SKM-1 (cell line): ENCODE data around the gene C1QTNF6.

Experiments used
- DNase-seq: peaks from one replicate; lab custom pipeline; 2025; ENCODE audit not compliant: unreplicated experiment; lab: John Stamatoyannopoulos, UW

Gene C1QTNF6

DNA sequence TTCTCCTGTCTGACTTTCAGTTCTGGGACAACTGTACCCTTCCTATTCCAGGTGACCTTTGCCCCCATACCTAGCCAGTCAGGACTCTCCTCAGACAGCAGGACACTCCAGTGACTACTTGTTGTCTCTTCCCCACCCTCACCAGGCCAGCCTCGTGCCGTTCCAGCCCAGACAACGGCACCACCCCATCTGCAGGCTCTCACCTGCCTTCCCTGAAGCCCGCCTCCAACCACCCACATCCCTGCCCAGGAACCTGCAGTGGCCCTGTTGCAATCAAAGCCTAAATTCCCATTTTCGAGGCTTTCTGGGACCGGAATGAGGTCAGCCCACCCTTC lies 42.0 kb downstream of the C1QTNF6 start:
- no peak for DNase-seq

DNA sequence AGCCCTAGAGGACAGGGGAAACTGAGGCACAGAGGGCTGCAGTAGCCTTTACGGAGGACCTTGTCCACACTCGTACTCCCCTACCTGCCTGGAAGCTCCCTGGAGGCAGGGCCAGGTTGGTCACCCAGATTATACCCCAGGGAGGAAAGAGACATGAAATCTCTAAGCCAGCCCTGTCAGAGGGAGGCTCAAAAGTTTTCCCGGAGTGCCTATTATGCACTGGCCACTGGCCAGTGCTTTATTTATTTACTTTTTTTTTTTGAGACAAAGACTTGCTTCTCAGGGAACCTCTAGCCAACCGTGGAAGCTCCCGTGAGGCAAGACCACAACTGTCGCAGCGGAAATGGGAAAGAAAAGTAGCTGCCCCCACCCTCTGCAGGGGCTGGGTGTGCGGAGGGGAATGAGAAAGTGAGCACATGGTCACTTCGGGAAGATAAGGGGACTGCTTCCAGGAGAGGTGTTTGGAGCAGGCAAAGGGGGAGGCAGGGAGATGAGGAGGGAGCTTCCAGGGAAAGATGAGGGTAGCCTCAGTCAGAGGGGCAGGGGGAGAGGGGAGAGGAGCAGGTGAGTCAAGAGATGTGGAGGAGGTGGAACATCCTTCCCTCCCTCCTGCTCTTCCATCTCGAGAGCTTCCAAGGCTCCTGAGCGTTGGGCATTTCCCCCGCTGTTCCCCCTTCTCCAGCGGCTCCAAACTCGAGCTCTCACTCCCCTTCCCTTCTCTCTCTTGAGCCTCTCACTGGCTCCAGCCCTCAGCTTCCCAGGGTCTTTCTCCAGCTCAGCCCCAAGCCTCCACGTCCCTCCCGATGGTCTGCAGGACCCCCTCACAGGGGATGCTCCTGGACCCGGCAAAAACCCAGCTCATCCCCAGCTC lies 42.6 kb downstream of the C1QTNF6 start:
- DNase-seq = no peak

DNA sequence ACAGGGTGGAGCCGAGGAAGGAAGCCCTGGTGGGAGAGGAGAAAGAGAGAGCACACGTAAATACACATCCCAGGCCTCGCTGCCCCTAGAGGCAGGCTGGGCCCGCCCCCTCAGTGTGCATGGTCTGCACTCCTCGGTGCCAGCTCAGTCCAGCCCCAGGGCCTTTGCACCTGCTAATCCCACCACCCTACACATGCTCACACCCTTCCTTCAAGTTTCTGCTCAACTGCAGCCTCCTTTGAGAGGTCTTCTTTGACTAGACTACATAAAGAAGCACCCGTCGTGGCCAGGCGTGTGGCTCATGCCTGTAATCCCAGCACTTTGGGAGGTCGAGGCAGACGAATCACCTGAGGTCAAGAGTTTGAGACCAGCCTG lies 43.9 kb downstream of the C1QTNF6 start:
- no peak for DNase-seq

DNA sequence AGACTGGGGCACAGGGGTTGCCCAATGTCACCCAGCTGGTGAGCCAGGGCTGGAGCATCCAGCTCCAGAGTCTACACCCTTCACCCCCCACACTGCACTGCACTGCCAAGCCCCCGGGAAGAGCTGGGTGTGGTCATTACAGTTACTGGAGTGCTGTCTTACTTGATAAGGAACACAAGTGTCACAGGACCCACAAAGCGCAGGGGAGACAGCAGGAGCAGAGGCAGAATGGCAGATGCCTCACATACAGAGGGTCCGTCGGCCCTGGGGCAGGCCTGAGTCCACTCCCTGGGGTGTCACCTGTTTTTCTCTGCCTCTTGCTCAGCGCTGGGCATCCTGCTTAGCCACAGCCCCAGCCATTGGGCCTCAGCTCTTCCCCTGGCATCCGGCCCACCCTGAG lies 46.1 kb downstream of the C1QTNF6 start:
- DNase-seq = no peak

DNA sequence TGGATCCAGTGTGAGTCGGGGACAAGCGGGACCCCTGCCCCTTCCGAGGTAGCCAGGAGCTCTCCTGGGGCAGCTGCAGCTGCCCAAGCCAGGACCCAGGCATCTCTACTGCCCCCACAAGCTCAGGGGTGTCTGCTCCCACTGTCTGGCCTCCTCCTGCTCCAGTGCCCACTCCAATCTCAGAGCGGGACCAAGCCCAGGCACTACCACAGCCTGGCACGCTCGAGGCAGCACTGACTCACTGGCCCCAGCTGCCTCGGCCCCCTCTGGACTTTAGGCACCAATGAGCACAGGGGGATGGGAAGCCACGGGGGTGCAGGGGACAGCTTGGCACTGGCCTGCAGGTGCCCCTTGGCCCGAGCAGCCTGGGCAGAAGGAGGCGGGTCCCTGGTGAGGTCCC lies 46.6 kb downstream of the C1QTNF6 start:
- DNase-seq = no peak

DNA sequence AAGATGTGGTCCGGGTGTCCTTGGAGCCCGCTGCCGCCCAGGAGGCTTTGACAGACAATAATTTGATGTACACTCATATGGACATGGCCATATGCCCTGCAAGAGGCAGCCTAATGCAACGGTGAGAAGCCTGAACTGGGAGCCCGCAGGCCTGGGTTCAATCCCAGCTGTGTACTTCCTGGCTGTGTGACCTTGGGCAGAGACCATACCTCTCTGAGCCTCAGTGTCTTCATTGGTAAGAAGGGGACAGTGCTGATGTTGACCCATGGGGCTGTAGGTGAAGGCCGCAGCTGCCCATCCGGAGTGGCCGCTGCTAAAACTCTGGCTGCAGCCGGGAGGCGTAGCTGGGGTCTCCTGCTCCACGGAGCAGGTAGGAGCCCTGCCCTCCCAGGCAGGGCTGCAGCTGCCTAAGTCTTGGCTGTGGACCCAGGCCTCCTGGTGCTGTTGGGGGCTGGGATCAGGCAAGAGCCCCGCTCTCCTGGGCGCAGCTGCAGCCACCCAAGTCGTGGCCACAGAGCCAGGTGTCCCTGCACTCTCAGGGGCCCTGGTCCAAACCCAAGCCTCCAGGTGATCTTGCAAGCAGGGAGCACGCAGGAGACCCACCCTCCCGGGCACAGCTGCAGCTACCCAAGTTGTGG lies 47.2 kb downstream of the C1QTNF6 start:
- no peak for DNase-seq

DNA sequence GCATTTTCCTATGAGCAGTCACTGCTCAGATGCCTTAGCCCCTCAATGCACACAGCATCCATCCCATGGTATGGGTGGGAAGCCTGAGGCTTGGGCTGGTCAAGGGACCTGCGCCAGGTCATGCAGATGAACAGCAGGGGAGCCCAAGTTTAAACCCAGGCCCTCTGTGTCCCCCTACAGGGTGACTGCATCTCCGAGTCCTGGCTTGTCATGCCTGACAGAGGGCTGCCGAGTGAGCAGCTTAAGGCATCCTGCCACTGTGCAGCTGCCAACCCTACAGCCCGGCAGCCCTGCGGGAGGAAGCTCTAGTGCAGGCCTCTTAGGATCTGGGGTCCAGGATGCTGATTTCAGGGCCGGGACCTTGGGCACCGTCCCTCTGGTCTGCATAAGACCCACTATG lies 48.3 kb downstream of the C1QTNF6 start:
- no peak for DNase-seq

DNA sequence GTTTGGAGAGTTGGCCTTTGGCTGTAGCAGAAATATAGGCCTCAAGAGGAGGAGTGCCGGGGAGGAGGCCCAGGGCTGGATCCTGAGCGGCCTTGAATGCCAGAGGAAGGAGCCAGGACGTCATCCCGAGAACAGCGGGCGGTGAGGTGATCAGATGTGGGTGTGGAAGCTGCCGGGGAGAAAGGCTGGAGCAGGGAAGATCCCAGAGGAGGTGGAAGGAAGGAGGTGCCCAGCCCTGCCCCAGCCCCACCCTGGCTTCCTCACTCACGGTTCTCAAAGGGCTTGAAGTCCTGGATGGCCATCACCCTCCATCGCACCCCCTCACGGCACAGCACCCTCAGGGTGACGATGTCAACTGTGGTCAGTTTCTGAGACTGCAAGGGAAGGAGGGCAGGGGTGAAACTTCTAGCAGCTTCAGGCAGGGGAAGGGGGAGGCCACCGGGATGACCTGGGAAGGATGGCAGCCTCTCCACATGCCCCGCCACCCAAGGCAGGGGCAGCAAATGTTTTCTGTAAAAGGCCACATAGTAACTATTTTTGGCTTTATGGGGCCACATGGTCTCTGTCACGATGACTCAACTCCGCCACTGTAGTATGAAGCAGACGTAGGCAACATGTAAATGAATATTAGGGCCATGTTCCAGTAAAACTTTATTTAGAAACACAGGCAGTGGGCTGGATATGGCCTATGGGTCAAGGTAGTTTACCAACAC lies 49.0 kb downstream of the C1QTNF6 start:
- no peak for DNase-seq

DNA sequence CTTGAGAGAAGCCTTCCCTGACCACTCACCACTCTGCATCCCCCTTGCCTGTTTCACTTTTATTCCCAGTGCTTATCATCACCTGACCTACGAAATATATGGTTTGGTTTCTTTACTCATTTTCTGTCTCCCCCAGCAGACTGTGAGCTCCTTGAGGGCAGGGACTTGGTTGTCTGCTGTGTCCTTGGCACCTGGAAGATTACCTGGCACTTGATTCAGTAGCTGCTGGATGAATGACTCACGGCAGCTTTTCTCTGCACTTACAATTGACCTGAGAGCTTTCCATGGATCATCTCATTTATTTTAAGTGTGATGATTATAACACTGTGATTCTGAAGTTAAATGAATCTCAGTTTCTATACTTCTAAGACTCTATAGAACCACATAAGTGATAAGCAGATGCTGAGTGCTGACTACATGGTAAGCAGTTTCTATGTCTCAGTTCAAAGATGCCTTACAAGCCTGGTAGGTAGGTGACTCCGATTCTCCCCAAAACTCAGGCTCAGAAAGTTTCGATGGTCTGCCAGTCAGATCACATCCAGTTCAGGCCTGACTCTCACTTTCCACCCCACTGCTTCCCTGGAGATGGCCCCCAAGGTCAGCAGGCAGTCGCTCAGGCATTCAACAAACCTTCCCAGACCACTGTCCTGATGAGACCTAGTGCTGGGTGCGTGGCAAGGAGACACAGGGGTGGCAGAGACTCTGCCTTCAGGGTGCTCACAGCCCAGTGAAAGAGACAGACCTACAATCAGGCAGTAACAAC lies 50.0 kb downstream of the C1QTNF6 start:
- no peak for DNase-seq

DNA sequence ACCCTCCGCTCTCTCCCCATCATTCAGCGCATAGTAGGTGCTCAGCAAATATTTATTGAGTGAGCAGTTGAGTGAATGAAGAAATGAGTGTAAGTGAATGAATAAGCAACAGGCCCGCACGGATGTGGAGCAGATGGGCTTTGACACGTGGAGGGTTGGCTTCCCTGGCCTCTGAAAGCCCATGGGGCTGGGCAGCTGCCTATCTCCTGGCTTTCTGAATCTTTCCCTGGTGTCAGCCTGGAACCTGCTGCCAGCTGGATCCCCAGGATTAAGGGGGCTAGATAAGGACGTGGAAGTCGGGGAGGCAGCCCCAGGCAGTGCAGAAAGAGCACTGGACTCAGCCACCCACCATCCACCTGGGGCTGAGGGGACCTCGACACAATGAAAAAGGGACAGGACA lies 50.9 kb downstream of the C1QTNF6 start:
- no peak for DNase-seq

DNA sequence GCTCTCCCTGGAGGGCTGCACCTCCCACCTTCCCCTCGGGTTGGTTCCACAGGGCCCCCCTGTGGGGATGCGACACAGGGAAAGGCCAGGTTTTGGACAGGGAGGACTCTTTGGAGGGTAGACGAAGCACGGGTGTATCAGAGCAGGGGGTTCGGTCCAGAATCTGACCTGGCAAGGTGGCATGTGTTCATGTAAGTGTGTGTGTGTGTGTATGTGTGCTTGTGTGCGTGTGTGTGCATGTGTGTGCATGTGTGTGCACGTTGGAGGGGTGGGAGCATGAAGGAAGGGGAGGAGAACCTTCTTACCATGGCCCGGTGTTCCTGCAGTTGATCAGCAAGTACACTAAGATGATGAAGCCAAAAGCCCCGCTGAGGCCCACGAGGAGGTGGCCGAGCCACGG lies 53.0 kb downstream of the C1QTNF6 start:
- DNase-seq = no peak

DNA sequence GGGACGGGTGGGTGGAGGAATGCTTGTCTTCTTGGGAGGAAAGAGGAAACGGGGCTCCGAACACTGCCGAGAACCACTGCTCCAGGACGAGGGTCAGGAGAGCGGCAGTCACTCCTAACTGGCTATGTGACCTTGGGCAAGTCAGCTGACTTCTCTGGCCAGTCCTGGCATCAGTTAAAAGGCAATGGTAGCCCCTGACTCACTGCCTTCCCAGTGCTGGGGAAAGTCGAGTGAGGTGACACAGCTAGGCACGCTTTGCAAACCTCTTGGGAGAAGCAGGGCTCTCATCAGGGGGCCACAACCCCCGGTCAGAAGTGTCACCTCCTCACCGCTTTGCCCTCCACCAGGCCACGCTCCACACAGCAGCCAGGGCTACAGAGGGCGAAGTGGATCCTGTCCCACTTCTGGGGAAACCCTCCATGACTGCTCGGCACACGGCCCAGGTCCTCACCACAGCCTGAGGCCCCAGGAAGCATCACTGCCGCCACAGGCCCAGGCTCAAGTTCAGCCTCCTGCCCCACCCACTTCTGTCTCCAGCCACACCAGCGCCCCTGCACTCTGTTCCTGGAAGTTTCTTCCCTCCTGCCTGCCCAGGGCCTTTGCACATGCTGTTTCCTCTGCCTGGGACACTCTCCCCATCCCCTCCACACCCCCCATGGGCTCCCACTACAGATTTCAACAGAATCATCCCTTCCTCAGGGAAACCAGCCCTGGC lies 54.6 kb downstream of the C1QTNF6 start:
- no peak for DNase-seq

DNA sequence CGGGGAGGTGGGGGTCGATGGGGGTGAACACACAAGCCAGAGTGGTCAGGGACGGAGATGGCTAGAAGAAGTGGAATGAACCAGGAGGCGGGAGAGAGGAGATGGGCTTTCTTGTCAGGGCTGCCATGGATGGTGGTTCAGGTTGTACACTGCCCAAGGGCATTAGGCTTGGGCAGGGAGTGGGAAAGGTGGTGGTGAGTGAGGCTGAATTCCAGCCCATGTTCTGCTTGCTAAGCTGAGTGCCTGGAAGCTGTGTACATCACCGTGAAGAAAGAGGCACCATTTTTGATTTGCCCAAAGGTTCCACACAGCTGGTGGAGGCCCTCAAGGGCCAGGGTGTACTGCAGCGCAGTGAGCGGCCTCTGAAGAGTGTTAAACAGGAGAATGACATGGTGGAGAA lies 55.3 kb downstream of the C1QTNF6 start:
- DNase-seq = no peak
